GM19025 (cell line): ENCODE measurements around the gene VAV1.
"Not testable (repeated sequence)": the region's sequence is repeated elsewhere in the genome, so short reads cannot be mapped to it uniquely, and the experiment has no call there.

Experiments used
- ATAC-seq: cut with Tn5 transposase; IDR thresholded peaks from one replicate; pipeline ENCODE4 v1.9.1; 2021; ENCODE audit warnings: mild to moderate bottlenecking, low read depth, moderate library complexity; ENCODE audit not compliant: unreplicated experiment

Gene VAV1

GRCh38 chr19:6837525-6837924 is 65.0 kb downstream of the VAV1 start:
- no peak for ATAC-seq

GRCh38 chr19:6838062-6838655 is 65.7 kb downstream of the VAV1 start:
- no peak for ATAC-seq

DNA sequence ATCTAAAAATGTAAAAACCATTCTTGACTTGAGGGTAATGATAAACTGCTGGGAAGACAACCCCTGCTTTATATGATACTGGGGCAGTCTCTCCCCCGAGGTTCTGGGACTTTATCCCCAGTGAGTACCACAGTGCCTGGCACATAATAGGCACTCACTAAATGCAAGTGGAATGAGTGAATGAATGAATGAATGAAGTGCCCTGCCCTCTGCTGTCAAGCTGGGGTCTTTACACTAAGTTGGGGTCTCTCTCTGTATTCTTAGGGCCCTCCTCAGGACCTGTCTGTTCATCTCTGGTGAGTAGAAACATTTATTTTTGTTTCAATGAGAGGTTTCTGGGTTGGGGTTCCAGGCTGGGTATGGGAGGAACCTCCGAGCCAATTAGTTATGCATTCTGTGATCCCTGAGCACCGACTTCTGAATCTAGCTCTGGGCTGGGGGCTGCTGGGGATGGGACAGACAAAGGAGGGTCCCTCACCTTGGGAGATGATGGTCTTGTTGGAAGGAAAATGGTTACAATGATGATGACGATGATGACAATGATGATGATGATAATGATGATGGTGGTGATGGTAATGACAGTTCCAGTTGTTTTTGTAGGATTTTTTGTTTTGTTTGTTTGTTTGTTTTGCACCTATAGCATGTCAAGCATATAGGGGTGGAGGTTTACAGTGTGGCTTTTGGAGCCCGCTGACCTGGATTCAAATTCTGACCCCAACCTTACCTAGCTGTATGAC is 70.5 kb downstream of the VAV1 start:
- no peak for ATAC-seq

GRCh38 chr19:6847828-6848200 is 75.3 kb downstream of the VAV1 start:
- no peak for ATAC-seq

GRCh38 chr19:6848986-6849385 is 76.5 kb downstream of the VAV1 start:
- no peak for ATAC-seq

DNA sequence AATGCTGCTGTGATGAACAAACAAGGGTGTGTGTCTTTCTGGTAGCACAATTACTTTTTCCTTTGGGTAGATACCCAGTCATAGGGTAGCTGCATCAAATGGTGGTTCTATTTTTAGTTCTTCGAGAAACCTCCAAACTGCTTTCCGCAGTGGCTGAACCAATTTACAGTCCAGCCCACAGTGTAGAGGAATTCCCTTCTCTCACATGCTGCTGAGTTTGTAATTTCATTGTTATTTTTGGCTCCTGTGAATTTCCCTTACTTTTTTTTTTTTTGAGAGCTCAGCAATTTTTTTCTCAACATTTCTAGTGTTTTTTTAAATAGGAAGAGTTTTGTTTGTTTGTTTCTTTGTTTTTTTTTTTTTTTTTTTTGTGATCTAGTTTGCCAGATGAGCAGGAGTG is 77.4 kb downstream of the VAV1 start:
- ATAC-seq: no peak

GRCh38 chr19:6851359-6851758 is 78.9 kb downstream of the VAV1 start:
- ATAC-seq: no peak

GRCh38 chr19:6852001-6852400 is 79.5 kb downstream of the VAV1 start:
- ATAC-seq: no peak

GRCh38 chr19:6853868-6854267 is 81.4 kb downstream of the VAV1 start:
- no peak for ATAC-seq

DNA sequence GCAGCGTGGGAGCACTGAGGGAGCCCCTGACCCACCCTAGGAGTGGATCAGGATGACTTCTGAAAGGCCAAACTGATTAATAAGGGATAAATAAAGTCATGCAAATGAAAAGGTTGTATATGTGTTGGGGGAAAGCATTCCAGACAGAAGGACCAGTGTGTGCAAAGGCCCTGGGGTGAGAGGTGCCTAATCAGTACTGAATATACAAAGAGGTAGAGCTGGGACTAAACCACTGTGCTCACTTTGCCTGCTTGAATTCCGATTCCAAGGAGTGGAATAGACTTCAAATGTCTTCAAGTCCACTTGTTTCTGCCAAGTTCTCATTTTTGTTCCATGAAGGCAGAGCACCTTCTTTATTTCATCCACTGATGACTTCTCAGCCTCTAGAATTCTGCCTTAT is 82.2 kb downstream of the VAV1 start:
- ATAC-seq: no peak

DNA sequence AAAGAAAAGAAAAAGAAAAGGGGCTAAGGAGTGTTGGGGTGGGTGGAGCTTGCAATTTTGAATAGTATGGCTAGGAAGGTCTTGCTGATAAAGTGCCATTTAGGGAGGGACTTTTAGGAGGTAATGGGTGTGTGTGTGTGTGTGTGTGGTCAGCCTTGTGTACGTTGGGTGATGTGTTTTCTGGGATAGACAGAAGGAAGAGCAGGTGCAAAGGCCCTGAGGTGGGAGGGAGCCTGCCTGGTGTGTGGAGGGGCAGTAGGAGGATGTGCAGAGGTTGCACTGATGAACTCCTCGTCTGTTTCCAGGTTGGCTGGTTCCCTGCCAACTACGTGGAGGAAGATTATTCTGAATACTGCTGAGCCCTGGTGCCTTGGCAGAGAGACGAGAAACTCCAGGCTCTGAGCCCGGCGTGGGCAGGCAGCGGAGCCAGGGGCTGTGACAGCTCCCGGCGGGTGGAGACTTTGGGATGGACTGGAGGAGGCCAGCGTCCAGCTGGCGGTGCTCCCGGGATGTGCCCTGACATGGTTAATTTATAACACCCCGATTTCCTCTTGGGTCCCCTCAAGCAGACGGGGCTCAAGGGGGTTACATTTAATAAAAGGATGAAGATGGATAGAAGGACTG is 84.4 kb downstream of the VAV1 start:
- ATAC-seq: no peak

- ATAC-seq: no peak
Measured at GRCh38 chr19:6861683-6862286, 89.3 kb downstream of the VAV1 start.

DNA sequence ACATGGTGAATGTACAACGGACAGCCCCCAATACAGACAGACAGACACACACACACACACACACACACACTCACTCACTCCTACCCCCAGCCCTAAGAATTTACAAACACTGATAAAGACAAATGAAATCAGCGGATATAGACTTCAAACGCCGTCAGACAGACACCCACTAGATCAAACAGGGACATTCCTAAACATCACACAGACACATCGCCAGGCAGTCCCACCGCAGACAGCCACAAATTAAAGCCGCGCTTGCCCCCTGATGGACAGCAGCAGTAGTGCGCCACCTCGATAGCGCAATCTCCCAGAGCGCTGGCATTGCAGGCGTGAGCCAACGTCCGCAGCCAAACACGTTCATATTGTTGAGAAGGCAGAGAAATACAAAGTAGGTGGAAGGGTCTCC is 90.2 kb downstream of the VAV1 start:
- ATAC-seq: no peak

DNA sequence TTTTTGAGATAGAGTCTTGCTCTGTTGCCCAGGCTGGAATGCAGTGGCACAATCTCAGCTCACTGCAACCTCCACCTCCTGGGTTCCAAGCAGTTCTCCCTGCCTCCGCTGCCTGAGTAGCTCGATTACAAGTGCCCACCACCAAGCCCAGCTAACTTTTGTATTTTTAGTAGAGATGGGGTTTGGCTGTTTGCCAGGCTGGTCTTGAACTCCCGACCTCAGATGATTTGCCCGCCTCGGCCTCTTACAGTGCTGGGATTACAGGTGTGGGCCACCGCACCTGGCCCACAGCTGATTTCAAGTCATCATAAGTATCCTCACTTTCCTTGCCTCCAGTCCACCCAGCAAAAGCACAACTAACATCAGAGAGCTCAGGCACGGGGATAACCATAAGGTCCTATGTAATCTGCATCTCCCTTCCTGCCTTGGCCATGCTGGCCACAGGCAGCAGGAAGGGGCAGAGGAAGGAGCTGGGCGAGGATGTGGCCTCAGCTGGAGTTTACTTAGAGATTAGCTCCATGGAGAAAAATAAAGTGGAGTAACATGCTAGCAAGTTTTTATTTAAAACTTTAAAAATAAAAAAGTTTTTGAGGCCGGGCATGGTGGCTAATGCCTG is 91.9 kb downstream of the VAV1 start:
- ATAC-seq: no peak

DNA sequence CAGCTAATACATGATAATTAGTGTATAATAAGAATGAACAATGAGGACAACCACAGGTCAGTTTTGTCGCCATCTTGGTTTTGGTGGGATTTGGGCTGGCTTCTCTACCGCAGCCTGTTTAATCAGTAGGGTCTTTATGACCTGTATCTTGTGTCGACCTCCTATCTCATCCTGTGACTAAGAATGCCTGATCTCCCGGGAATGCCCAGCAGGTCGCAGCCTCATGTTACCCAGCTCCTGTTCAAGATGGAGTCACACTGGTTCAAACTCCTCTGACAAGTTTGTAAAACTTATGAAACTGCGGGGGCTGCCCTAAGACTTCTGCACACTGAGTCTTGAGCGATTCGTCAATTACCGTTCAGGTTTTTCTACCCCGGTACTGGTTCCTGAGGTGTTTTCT is 93.3 kb downstream of the VAV1 start:
- no peak for ATAC-seq

DNA sequence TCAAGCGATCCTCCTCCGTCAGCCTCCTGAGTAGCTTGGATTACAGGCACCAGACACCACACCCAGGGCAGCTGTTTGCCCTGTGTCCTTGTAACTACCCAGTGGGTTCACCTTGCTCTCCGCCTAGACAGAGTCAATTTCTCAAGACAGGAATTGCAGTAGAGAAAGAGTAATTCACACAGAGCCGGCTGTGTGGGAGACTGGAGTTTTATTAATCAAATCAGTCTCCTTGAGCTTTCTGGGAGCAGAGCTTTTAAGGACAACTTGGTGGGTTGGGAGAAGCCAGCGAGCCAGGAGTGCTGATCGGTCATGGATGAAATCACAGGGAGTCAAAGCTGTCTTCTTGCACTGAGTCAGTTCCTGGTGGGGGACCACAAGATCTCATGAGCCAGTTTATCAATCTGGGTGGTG is 94.2 kb downstream of the VAV1 start:
- no peak for ATAC-seq

GRCh38 chr19:6868351-6868750 is 95.8 kb downstream of the VAV1 start:
- ATAC-seq: no peak

- not testable (repeated sequence) for ATAC-seq
Measured at GRCh38 chr19:6869151-6869882, 96.8 kb downstream of the VAV1 start.

DNA sequence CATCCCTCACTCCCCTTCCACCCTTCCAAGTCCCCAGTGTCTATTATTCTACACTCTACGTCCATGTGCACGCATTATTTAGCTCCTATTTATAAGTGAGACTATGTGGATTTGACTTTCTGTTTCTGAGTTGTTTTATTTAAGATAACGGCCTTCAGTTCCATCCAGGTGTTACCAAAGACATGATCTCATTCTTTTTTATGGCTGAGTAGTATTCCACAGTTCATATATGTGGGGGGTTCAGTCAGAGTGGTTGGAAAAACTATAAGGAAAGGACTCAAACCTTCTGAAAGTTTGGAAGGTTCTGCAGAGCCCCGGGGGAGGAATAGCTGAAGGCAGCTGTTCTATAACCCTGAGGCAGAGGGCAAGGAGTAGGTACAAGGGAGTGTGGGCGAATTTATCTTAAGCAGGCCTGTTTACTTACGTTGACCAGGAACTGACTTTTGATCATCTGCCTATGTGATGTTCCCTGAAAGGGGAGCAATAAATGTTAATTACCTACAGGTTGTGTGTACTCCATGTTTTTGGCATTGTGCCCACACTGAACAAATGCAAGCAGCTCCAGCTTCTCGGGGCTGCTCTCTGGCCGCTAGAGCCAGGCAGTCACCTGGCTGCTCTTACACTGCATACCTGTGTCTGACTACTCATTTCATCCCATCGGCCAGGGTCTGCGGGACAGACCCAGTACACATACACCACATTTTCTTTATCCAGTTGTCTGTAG is 101.4 kb downstream of the VAV1 start:
- no peak for ATAC-seq

DNA sequence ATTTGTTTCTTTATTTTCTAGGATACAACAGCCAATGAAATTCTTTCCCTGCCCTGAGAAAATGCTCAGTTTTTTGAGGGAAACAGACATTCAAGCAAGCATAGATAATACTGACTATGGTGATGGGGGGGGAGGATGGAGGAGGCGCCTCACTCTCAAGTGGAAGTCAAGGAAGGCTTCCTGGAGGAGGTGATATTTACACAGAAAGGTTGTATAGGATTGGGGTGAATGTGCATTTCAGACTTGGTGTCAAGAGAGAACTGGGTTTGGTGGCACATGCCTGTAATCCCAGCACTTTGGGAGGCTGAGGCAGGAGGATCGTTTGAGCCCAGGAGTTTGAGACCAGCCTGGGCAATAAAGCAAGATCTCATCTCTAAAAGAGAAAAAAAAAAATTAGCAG is 102.7 kb downstream of the VAV1 start:
- no peak for ATAC-seq
